NCI-H774 (cell line): ENCODE data around the gene DNASE2B.

Experiments
- DNase-seq: peaks from one replicate; lab custom pipeline; 2025; lab: John Stamatoyannopoulos, UW

Gene DNASE2B

GRCh38 chr1:84374991-84375696 lies 23.1 kb upstream of the DNASE2B start:
- no peak for DNase-seq

GRCh38 chr1:84376000-84376910 lies 22.0 kb upstream of the DNASE2B start:
- no peak for DNase-seq

DNA sequence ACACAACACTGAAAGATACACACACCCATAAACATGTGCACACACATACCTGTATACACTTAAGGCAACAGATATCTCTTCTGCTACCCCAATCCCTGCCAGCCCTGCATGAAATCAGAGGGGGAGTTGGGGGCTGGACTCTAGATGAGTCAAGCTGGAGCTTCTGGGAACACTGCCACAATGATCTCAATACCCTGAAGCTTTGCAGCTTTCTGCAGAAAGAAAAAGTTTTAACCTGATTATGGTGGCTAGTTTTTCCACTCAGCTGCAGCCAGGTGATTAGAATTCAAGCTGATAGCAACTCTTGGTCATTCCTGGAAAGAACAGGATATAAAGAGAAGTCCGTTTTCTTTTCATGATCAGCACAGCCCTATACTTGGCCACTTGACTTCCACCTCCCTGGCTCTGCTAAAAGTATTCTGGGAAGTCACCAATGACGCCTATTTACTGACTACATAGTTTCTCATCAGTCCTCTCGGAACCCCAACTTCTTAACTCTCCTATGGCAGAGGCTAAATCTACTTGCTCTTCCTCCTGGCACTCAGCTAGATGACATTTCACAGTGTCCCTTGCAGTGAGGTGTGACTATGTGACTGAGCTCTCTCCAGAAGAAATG lies 20.7 kb upstream of the DNASE2B start:
- DNase-seq = no peak

DNA sequence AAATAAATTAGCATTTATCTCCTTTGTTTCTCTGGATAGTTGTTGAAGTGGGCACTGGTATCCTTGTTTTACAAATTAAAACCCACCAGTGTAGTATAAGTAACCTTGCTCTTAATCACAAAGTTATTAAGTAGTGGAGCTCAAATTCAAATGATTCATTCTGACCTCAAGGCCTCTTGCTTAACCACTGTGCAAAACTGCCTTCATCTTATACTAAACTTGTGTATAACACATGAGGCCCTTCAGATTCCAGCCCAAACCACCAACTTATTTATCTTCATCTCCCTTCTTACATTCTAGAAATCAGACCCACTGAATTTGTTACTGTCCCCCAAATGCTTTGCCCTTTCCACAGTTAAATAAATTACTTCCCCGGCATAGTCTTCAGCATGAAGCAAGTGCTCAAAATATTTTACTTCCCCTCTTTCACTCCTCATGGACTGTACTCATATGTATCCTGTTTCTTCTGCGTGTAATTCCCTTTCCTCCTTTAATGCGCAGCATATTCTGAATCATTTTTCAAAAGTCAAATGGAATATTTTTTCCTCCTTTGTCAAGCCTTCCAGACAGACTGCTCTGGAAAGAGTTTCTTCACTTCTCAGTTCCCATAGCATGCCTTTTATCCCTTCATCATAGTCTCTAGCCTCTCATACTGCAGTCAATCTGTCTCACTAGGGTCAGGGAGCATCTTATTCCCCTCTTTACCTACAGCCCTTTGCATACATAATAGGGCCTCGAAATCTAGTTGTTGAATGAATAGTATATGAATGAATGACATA lies 19.0 kb upstream of the DNASE2B start:
- DNase-seq = no peak

DNA sequence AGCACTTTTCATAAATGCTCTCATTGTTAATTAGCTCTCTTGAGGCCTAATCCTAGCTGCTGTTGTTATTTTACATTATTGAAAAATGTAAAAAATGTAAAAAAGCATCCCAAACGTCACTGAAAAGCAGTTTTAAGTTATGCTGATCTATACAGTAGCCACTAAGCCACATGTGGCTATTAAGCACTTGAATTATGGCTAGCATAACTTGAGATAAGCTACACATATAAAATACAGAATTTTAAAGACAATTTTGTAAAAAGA lies 18.4 kb upstream of the DNASE2B start:
- DNase-seq = no peak

DNA sequence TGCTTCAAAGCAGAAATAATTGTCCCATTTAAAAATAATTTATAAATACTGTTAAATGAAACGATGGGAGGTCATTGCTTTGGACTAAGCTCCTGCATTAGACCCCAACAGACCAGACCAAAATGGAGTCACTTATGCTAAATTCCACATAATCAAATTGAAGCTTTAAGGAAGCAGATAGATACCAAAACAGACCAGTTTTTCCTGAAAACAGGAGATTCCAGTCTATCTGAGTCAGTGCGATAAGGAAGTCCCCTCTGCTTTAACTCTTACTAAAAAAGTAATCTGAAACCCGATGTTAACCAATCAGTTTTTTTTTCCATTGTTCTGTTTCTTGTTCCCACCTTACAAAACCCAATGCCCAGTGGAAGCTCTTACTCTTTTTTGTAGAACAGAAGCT lies 16.2 kb upstream of the DNASE2B start:
- DNase-seq = no peak

DNA sequence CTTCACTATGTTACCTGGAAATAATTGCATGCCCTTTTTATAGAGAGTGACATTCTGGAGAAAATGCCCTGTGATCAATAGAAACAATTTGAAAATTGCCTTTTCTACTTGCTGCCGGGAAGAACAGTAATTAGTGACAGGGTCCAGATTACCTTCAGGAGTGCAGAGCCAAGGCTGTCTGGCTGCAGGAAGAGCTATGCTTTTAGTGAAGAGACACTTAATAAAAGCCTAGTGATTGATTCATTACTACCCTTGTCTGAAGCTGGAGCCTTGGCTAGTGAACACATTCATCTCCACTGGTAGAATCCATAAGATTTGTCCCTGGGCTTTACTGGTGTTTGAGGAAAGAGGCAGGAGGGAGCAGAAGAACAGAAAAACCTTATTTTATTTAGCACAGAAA lies 12.9 kb upstream of the DNASE2B start:
- DNase-seq = no peak

DNA sequence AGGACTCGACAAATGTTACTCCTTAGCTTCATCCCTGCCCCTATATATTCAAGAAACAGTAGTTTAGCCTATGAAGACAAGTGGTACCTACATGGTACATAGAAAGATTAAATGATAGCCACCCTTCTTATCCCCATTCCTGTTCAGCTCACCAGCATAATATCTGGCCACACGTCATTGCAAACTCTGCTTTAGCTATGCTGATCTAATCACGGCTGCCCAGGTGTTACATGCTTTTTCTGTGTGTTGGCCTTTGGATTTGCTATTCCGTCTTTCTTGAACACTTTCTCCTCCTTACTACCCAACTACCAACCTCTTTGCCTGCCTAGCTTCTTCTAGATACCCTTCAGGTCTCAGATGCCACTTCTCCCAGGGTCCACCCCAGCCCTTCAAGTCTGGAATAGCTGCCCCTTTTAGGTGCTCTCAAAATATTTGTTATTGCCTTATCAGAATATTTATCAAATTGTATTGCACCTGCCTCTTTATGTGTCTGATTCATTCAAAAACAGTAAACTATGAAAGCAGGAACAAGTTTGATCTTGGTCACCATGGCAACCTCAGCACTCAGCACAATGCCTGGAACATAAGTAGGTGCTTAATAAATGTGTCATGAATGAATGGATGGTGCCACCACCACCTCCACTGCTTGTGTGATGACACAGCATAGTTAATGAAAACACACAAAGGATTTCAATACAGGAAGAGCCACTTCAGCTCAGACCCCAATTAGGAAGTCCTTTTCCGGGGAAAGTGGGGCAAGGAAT lies 11.4 kb upstream of the DNASE2B start:
- DNase-seq = peak; percentile 50

DNA sequence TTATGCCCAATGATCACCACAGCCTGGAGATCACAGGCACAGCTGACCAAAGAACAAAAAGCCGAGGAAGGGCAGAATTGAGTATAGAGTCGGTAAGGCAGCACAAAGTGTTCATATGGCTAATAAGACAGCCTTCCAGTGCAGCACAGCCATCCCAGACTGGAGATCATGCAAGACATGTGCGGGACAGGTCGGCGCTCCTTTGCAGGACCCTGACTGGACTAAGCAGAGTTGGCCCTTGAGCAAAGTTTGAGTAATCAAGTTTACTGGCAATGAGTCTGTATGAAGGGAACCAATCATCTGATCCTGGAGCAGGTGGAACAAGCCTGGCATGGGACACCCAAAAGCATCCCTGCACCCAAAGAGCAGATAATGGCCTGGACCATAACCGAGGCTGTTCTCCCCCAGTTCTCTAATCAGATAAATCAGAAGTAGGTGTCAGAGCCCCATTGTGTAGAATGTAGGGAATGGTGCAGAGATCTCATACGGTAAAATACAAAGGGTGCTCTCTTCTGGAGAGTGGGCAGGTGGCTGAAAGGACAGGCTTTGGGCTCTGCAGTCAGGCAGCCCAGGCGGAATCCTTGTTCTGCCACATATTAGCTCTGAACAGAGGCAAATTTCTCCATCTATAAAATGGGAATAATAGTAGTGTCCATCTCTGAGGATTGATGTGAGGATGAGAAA lies 10.7 kb upstream of the DNASE2B start:
- no peak for DNase-seq

DNA sequence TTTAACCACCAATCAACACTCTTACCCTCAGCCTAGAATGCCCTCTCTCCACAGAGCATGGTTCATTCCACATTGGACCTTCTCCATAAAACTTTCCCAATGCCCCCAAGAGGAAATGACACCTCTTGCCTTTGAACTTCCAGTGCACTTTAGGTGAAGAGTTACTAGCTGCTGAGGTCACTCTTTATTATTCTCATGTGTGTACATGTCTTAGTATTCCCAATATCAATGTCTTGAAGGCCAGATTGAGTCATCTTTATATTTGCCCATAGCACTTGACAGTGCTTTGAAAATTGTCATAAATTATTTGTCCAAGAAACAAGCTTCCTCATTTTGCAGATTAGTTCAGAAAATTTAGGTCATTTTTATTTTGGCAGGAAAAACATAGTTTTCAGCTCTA lies 8.1 kb upstream of the DNASE2B start:
- DNase-seq = no peak

DNA sequence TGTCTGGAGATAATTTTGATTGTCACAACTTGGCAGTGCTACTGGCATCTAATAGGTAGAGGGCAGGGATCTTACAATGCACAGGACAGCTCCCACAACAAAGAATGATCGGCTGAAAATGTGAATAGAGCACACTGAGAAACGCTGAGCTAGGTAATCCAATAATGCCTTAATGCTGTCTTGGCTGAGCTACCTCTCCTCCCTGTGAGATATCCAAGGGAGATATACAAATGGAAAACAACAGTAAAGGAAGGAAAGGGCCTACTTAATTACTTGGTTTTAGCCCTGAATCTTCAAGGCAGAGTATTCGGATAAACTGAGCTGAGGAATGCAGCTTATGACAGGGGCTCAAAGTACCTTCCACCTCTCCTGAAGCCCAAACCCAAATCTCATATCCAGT lies 2.9 kb downstream of the DNASE2B start:
- DNase-seq = no peak

GRCh38 chr1:84402060-84402459 lies 3.8 kb downstream of the DNASE2B start:
- DNase-seq = no peak

GRCh38 chr1:84402501-84402900 lies 4.2 kb downstream of the DNASE2B start:
- no peak for DNase-seq

GRCh38 chr1:84403347-84403746 lies 5.1 kb downstream of the DNASE2B start:
- DNase-seq = no peak

DNA sequence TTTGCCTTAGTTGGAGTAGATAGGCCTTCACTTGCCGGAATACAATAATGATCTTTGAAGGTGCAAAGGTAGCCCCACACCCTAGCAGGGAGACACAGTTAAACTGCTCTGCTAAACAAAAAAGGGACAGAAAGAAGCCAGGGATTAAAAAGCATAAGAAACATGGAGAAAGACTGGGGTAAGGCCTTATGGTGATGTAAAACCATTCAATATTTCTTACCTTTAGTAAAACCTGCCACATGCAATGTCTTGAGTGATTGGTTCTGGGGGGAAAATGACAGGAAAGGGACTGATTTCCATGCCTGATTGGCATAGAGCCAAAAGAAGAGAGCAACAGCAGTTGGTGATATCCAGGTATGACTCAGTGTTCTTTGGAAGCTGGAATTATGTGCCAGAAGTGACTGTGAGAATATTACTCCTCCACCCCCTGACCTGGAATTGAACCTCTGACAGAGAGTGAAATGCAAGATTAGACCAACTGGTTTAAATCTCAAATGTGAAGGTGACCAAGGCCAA lies 8.1 kb downstream of the DNASE2B start:
- no peak for DNase-seq

DNA sequence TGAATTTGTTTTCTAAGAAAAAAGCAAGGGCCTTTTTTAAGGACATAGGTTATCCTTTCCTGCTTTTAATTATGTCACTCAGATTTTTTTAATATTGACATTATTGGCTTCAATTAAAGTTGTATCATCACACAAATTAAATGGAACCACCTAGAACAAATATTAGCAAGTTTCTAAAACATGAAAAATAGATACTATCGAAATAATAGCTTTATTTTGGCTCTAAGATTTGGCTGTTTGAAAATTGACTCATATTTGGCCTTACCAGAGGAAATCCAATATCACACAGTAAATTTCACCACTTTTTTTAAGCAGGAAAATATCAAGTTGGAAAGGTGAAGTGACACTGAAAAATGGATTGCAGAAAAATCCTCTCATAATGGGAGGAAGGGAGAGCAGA lies 9.2 kb downstream of the DNASE2B start:
- no peak for DNase-seq

- no peak for DNase-seq
Observed at GRCh38 chr1:84407958-84408422, 9.7 kb downstream of the DNASE2B start.

DNA sequence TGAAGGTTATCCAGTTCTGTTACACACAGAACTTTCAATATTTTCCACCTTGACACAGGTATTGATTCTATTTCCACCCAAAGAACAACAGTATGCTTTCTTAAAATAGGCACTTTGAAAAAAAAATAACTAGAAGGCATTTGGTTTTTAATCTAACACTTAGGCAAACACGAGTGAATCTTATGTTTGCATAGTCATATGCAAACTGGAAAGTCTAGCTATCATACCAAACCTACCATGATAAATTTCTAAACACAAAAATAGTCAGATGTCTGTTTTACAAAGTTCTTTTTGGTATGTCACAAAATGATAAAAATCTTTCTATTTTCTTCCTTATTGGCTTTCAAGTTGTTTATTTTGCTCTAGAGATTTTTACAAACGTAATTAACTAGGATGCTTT lies 11.6 kb downstream of the DNASE2B start:
- no peak for DNase-seq

GRCh38 chr1:84410328-84411095 lies 12.2 kb downstream of the DNASE2B start:
- DNase-seq = no peak
